ENCODE data around the gene RUFY3. TPM values are rescaled to one million over a fixed set of nuclear protein-coding genes. Genes with fewer than 3 reads are reported as not detected.
A peak's percentile ranks its signal among the peaks of the same experiment; 100 is the strongest.

Gene RUFY3
- total and polyA plus RNA-seq, 9 of the 15 experiments (the other 6 are each of a cell fraction or from before 2014, with no cell fraction given) = 4.2 to 31.1 (median 21.5) TPM

DNA sequence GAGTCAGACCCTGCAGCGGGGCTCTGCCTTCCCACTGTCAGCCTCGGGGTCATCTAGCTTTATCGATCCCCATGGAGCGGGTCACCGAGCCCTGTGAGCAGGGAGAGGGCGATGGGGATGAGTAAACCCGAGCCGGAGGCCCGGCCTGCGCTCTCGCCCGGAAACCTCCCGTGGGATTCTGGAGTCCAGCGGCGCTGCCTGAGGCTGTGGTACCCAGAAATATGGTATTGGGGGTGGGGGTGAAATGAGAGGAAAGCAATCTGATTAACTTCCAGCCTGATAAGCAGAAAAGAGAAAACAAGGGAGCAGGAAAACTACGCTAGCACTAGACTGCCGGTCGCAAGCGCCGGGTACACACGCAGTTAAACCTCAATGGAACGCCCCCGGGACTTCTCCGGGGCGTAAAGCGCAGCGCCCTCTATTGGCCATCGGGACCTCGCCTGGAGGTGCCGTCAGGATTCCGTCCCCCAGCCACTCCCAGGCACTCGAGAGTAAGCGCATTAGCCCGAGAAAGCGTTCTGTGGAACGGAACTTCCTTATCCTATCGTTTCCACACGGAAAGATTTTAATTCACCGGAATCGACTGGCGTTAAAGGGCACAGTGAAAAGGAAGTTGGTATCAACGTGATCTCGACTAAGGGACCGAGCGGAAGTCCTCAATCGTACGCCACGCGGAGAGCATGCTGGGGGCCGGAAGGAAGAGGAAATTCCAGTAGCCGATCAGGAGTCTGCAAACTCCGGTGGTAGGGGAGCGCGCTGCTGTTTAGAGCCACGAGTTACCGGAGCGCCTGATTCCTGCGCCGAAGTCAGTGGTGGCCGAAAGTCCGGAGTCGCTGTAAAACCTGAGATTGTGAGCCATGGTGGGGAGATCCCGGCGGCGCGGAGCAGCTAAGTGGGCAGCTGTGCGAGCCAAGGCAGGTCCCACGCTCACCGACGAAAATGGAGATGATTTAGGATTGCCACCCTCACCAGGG, 33.7 kb upstream of the RUFY3 start, which contains the start of gene UTP3 (continued):
- TF ChIP-seq, protein P1, sequence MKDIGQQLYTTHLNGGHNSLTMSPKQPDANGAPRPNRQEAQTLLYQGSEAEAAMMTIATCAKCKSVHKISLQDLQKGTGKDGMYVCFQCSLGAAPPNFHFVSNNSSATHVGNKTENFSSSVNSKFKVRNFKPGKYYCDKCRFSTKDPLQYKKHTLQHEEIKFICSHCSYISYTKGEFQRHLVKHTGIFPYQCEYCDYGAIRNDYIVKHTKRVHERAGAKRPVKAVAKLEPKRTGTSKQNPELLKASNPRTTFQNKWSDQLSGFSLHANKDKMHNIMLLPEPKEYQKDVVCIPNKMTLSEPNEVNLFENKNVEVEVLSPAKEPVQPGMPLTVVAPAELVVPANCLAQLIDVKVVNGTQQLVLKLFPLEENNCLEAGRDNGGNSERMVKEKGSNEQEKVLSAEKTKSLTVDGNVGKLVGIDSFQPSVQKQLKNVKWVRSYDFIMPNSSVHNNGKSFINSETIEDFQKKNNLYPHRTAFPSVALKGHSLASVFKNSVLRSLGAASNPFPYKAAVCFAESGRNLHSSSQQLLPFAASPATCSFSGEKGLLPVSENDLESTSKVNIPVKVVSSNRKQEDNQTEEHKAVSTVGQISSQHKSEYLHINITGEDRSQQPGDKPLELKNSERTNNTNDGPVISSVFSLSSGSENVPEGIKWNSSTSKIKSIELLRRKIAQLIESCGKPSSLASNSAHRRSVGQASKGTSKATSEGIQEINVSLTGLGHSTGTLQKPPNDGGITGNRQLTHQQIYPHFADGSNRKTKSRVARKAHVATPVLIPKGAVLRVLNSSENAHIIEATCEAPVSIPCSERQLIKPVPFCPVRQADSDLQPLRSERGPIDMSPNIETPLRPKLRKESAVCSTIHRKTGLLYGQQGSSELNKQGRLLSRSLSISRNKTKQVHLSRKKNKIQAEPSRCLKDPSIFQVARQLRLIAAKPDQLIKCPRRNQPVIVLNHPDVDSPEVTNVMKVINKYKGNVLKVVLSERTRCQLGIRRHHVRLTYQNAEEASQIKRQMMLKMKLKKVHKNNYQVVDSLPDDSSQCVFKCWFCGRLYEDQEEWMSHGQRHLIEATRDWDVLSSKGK (CRISPR knock-in tag; IDR thresholded peaks at IDR 0.05) = no peak
- peak; percentile 91 for TF ChIP-seq CBX5 (IDR thresholded peaks at IDR 0.05; ENCODE audit: borderline replicate concordance, low read depth)
- no peak for TF ChIP-seq ZNF121 (CRISPR knock-in tag; conservative IDR thresholded peaks at IDR 0.05)
- TF ChIP-seq ETV1 (tag; conservative IDR thresholded peaks at IDR 0.05; ENCODE audit: low read depth) = peak; percentile 98
- peak; percentile 86 for TF ChIP-seq EGR1 (conservative IDR thresholded peaks at IDR 0.05)
- TF ChIP-seq NFATC3 (IDR thresholded peaks at IDR 0.05) = peak; percentile 88
- TF ChIP-seq SRSF1 (IDR thresholded peaks at IDR 0.05; ENCODE audit: low read depth, low read length) = no peak
- TF ChIP-seq TGIF2 (CRISPR knock-in tag; IDR thresholded peaks at IDR 0.05) = no peak
- no peak; the same call in 1 of the 2 replicates for TF ChIP-seq PHF21A (IDR thresholded peaks at IDR 0.05; ENCODE audit: borderline replicate concordance, low read depth)
- no peak for TF ChIP-seq YBX1 (IDR thresholded peaks at IDR 0.05)
- TF ChIP-seq SUPT5H (IDR thresholded peaks at IDR 0.05) = peak; percentile 91
- TF ChIP-seq, protein P2, sequence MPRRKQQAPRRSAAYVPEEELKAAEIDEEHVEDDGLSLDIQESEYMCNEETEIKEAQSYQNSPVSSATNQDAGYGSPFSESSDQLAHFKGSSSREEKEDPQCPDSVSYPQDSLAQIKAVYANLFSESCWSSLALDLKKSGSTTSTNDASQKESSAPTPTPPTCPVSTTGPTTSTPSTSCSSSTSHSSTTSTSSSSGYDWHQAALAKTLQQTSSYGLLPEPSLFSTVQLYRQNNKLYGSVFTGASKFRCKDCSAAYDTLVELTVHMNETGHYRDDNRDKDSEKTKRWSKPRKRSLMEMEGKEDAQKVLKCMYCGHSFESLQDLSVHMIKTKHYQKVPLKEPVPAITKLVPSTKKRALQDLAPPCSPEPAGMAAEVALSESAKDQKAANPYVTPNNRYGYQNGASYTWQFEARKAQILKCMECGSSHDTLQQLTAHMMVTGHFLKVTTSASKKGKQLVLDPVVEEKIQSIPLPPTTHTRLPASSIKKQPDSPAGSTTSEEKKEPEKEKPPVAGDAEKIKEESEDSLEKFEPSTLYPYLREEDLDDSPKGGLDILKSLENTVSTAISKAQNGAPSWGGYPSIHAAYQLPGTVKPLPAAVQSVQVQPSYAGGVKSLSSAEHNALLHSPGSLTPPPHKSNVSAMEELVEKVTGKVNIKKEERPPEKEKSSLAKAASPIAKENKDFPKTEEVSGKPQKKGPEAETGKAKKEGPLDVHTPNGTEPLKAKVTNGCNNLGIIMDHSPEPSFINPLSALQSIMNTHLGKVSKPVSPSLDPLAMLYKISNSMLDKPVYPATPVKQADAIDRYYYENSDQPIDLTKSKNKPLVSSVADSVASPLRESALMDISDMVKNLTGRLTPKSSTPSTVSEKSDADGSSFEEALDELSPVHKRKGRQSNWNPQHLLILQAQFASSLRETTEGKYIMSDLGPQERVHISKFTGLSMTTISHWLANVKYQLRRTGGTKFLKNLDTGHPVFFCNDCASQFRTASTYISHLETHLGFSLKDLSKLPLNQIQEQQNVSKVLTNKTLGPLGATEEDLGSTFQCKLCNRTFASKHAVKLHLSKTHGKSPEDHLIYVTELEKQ (CRISPR knock-in tag; IDR thresholded peaks at IDR 0.05) = no peak
- peak; percentile 68; the same call in 1 of the 2 replicates for TF ChIP-seq FOXP1 (CRISPR knock-in tag; IDR thresholded peaks at IDR 0.05)
- TF ChIP-seq ZNF354B (CRISPR knock-in tag; IDR thresholded peaks at IDR 0.05) = no peak
- TF ChIP-seq, protein P3, sequence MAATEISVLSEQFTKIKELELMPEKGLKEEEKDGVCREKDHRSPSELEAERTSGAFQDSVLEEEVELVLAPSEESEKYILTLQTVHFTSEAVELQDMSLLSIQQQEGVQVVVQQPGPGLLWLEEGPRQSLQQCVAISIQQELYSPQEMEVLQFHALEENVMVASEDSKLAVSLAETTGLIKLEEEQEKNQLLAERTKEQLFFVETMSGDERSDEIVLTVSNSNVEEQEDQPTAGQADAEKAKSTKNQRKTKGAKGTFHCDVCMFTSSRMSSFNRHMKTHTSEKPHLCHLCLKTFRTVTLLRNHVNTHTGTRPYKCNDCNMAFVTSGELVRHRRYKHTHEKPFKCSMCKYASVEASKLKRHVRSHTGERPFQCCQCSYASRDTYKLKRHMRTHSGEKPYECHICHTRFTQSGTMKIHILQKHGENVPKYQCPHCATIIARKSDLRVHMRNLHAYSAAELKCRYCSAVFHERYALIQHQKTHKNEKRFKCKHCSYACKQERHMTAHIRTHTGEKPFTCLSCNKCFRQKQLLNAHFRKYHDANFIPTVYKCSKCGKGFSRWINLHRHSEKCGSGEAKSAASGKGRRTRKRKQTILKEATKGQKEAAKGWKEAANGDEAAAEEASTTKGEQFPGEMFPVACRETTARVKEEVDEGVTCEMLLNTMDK (IDR thresholded peaks at IDR 0.05; ENCODE audit: borderline replicate concordance, insufficient read depth, low read depth, low read length, poor library complexity, severe bottlenecking) = peak; percentile 87
- TF ChIP-seq HNRNPK (IDR thresholded peaks at IDR 0.05; ENCODE audit: low read depth, low read length, poor library complexity, severe bottlenecking) = no peak
- TF ChIP-seq NR2C2 (CRISPR knock-in tag; IDR thresholded peaks at IDR 0.05) = peak; percentile 75
- peak; percentile 96 for TF ChIP-seq NR2C2 (tag; IDR thresholded peaks at IDR 0.05)
- TF ChIP-seq FUS (optimal IDR thresholded peaks at IDR 0.05; ENCODE audit: low read depth, low read length) = no peak

Data from K562 (cell line).